ENCODE measurements around the gene ESPNL.

Gene ESPNL

DNA sequence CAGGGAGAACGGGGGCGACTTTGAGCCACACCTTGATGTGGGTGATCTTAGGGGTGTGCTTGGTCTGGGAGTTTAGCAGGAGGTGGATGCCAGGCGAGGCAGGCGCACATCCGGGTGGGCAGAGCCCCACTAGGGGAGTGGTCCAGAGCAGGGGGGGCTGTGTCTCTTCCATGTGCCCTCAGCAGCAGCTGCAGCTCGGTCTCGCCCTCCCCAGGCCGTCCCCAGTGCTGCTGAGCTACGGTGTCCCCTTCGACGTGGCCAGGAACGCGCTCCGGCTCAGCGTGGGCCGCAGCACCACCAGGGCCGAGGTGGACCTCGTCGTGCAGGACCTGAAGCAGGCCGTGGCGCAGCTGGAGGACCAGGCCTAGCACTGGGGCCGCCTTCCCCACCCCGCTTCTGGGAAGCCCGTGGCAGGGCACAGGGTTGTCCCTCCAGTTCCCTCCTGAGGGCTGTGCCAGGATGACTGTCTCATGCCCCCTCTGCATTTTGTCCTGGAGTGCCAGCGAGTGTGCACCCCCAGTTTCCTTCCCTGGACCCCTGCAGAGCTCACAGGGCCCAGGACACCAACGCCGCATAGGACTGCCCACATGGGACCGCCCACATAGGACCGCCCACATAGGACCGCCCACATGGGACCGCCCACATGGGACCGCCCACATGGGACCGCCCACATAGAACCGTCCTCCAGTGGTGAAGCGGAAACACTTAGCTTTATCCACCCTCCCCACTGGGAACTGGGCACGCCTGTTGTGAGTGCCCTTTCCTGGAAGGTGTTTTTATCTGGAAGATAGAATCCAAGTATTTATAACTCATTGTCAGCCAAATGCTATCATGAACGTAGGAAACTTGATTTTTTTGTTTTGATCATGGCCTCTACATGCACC lies 1.9 kb upstream of the ESPNL start:
- DNase-seq (ENCODE audit: low read depth in 1 of 2, low spot score in 1 of 2), result no peak

DNA sequence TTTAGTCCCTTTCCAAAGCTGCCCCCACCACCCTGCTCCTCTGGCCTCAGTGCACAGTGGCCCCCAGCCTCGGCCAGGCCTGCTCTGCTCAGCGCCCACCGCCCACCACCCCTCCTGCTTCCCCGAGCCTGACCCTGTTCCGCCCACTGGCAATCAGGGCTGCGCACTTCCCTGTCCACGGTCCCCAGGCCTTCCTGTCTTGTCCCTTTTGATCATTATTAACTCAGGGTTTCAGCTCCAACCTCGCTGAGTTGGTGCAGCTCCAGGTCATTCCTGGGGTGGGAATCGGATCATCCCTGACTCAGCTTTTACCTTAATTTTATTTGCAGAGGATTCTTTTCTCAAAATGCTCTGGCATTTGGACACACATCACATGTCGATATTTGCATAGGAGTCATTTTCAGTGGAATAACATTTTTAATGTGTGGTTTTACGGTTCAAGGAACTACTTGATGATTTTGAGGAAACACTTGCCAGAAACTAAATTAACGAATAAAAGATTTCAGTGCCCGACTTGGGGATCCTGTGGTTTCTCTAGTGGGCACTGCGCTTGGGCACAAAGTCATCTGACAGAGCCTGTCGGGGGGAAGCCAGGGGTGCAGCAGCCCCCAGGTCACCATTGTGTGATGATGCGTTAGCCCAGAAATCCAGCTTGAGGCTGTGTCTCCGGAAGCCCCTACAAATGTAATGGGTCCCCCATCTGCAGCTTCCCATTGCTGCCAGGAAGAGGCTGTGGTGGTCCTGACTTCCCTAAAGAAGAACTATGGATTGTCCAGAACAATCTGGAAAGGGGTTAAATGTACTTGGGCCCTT lies 1.0 kb upstream of the ESPNL start:
- DNase-seq (ENCODE audit: low read depth in 1 of 2, low spot score in 1 of 2), result no peak

DNA sequence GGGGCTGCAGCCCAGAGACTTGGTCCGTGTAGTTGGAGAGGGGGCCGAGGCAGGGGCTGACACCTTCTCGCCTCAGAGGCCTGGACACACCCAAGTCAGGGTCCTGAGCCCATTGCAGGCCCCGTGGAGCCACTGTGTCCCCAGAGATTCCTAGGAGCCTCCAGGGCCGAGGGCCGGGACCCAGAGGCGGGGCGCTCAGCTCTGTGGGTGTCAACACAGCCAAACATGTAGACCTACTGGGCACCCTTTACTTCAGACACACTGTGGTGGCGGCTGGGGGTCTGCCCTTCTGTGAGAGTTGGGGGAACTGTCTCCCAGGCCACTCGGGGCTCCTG lies 459 bp upstream of the ESPNL start:
- DNase-seq (ENCODE audit: low read depth in 1 of 2, low spot score in 1 of 2), result no peak

DNA sequence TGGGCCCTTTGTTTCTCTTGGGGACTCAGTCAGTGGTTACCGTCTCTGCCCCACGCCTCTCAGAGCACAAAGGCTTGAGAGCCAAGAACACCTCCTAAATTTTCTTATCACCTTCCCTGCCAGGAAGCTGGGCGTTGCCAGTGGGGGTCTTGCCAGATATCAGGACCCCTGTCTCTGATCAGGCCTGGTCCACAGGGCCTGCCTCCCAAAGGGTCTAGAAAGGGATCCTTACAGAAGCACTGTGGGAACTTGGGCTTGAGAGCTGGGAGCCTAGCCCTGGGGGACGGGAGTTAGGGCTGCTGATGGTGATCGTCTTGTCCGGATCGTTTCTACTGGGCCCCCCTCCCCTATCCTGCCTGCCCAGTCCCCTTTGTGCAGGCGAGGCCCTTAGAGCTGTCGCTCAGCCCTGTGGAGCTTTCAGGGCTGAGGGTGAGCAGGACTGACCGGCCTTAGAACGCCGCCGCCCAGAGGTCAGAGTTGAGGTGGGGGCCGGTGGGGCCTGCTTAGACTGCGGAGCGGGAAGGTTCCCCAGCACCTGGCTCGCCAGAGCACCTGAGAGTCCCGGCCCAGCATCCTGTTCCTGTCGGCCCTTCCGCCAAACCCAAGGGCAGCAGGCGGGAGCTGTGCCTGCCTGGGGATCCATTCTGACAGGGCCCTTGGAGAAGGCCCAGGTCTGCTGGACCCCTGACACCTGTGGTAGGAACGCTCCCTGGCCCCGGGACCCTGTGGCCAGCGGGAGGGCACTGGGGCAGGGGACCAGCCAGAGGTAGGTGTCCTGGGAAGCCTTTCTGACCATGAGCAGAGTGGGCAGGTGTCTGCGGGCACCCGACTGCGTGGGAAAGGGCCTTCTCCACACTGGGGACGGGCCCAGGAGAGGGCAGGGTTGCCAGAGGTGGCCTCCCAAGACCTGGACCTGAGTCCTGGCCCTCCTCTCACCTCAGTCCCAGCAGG lies 956 bp downstream of the ESPNL start:
- DNase-seq (ENCODE audit: low read depth in 1 of 2, low spot score in 1 of 2), result no peak

DNA sequence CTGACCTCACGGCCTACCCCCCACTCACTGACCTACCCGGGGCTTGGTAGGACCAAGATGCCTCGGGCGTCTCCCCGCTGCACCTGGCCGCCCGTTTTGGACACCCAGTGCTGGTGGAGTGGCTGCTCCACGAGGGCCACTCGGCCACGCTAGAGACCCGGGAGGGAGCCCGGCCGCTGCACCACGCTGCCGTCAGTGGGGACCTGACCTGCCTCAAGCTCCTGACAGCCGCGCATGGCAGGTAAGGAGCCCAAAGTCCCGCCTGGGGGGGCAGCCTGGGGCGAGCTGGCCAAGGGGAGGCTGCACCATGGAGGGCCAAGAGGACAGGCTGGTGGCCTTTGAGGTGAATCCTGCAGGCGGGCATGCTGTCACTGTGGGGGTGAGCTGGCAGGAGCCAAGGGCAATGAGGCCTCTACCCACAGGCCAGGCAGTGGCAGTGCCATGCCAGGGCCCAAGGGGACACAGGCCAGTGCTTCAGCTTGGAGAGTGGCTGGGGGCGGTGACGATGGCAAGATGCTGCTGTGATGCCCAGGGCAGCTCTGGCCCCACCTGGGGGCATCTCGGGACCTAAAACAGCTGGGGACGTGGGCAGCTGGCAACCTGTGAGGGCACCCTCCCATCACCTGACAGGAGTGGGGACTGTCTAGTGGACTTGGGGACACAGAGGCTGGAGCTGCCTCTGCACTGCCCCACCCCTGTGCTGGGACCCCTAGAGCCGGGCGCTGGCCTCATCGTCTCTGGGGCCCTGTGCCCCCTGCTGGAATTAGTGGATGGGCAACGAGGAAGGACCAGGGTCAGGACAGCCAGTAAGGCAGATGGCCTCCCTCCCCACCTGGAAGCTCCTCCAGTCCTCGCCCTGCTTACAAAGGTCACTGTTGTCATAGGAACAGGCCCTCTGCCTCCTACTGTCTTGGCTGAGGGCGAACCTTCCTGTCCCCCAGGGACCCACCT lies 2.0 kb downstream of the ESPNL start:
- no peak for DNase-seq (ENCODE audit: low read depth in 1 of 2, low spot score in 1 of 2)

DNA sequence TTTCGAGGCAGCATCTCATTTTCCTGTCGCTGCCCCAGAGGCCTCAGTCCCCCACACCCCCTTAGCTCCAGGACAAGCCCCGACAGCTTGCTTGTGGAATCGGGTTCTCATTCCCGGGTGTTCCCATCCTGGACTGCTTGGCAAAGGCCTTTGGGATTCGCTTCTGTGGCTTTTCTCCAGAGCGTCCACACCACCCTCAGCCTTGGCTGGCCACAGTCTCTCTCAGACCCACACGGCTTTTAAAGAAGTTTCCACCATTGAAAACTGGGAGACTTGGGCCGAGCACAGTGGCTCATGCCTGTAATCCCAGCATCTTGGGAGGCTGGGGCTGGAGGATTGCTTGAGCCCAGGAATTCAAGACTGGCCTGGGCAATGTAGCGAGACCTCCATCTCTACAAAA lies 2.7 kb downstream of the ESPNL start:
- no peak for DNase-seq (ENCODE audit: low read depth in 1 of 2, low spot score in 1 of 2)

DNA sequence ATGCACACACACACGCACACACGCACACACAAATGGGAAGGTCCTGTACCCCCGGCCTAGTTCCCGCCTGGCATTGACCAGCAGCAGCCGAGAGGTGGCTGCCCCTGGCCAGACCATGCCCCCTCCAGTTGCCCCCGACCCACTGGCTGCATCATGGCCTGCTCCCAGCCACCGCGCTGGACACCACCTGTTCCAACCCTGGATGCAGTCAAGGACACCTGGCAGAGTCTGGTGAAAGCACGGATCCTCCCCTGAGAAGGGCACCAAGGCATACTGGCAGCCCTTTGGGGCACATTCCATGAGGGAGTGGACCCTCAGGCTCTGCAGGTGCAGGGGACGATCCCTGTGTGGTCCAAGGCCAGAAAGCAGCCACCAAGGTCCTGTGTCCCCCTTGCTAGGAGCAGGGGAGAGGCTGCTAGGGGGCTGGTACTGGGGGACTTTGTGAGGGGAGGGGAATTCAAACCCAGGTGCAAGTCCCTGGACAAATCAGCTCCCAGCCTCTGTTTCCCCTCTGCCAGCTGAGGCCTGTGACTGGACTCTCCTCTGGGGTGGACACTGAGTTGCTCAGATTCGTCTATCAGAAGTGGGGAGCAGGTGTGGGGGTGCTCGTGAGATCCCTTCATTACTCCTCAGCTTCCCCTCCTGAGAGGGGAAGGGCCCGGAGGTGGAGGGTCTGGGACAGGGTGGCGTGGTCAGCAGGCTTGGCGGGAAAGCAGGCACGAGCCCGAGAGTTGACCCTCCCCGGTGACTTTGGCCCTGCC lies 3.5 kb downstream of the ESPNL start:
- DNase-seq (ENCODE audit: low read depth in 1 of 2, low spot score in 1 of 2), result no peak

DNA sequence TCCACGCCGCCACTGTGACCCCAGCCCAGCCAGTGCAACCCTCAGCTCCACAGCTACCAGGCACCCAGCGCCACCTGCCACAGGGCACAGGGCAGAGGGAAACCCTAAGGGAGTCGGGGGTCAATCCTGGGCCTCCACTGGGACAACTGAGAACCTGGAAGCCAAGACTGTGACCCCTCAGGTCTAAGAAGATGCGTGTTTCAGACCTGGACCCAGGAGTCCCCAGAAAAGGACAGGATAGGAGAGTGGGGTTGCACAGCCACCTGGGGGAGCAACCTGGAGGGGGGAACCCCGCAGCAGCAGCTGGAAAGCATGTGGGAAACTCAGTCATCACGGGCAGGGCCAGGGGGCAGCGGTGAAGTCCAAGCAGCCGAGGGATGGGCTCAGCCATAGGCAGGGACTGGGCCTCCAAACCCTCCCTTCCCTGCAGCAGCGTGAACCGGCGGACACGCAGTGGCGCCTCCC lies 4.1 kb downstream of the ESPNL start:
- DNase-seq (ENCODE audit: low read depth in 1 of 2, low spot score in 1 of 2), result no peak

DNA sequence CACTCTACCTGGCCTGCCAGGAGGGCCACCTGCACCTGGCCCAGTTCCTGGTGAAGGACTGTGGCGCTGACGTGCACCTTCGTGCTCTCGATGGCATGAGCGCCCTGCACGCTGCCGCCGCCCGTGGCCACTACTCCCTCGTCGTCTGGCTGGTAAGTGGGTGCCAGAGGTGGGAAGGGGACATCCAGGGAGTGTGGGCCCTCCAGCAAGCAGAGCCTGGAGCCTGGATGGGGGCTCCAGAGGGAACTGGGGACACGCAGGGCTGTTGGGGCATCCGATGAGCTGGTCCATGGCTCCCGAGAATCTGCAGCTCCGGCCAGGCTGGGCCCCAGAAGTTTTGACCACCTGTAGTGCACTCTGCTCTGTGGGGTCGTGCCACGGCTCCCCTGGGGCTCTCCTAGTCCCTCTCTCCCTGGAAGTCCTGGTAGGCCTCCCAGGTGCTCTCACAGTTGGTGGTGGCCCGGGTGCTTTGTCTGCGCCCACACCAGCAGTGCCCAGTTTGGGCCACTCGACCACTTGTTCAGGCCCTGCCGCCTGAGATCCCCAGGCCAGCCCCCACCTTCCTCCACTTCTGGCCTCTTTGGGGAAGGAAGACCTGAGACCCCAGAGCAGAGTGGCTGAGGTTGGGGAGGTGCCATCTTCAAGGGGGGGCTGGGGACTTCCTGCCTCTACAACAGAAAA lies 4.7 kb downstream of the ESPNL start:
- DNase-seq (ENCODE audit: low read depth in 1 of 2, low spot score in 1 of 2), result no peak

DNA sequence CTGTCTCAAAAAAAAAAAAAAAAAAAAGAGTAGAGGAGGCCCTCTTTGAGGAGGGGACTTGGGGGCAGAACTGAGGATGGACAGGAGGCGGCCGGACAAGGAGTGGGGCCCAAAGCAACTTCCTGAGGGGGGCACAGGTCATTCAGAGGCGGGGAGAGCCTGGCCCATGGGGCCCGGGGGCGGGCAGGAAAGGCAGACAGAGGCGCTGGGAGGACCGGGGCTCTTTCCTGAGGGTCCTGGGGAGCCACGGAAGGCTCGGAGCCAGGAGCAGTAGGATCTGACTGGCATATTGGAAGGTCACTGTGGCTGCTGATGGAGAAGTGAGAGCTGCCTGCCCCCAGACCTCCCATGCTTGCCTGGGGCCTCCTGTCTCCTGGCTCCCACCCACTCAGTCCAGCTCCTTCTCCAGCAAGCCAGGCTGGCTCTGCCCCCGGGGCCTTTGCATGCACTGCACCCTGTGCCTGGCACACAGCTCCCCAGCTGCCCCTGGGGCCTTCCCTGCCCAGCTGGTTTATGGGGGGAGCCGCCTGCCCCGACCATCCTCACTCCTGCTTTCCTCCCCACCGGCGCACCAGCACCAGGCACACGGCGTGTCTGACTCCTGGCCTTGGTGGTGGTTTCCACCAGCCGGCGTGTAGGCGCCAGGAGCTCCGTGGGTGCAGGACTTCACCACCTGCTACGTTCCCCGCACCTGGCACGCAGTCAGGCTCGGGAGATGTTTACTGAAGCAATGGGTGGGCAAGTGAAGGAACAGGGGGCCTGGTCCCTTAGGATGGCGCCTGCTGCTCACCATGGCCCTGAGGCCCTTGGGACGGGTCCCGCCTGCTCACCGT lies 5.6 kb downstream of the ESPNL start:
- no peak for DNase-seq (ENCODE audit: low read depth in 1 of 2, low spot score in 1 of 2)

DNA sequence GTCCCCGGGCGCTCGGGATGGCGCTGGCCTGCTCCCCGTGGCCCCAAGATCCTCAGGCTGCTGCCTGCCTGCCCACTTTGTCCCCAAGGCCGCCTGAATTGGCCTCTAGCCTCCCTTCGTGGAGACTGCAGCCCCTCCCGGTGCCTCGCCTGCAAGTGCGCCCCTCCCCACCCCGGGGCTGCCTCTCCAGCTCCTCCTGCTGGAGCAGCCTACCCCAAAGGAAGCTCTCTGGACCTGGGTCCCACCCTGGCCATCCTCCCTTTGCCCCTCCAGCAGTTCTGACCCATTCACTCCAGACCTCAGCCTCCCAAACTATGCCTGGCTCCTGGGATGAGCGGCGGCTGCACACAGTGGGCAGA lies 6.2 kb downstream of the ESPNL start:
- DNase-seq (ENCODE audit: low read depth in 1 of 2, low spot score in 1 of 2), result no peak

DNA sequence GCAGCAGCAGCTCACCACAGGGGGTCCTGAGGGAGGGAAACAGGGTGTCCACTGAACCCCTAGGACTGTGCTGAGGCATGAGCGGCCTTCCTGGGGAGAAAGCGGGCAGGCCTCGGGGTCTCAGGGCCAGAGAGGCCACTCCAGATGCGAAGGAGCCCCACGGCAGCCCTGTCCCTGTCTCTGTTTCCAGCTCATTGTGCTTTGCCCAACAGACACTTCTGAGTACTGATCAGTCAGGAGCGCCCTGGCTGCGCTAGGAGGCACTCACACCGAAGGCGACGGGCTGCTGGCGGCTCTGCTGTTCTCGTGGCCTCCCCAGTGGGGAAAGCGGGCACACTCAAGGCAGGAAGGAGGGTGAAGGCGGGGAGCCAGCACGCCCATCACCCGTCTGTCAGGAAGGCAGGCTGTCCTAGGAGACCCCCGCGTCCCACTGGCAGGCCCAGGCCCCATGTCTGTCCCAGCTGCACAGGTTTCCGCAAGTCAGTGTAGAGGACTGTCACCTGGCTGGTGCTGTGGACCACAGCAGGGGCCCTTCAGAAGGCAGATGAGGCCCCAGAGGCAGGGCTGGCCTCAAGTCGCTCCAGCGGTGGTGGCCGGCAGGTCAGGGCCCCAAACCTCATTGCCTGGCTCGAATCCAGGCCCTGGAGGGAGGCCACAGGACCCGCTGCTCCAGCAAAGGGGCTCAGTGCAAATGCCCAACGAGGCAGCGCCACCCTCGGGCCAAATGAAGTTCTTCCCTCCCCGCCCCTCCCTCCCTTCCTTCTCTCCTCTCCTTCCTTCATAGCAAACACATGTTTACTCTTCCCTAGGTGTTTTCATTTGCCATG lies 6.8 kb downstream of the ESPNL start:
- DNase-seq (ENCODE audit: low read depth in 1 of 2, low spot score in 1 of 2), result no peak

DNA sequence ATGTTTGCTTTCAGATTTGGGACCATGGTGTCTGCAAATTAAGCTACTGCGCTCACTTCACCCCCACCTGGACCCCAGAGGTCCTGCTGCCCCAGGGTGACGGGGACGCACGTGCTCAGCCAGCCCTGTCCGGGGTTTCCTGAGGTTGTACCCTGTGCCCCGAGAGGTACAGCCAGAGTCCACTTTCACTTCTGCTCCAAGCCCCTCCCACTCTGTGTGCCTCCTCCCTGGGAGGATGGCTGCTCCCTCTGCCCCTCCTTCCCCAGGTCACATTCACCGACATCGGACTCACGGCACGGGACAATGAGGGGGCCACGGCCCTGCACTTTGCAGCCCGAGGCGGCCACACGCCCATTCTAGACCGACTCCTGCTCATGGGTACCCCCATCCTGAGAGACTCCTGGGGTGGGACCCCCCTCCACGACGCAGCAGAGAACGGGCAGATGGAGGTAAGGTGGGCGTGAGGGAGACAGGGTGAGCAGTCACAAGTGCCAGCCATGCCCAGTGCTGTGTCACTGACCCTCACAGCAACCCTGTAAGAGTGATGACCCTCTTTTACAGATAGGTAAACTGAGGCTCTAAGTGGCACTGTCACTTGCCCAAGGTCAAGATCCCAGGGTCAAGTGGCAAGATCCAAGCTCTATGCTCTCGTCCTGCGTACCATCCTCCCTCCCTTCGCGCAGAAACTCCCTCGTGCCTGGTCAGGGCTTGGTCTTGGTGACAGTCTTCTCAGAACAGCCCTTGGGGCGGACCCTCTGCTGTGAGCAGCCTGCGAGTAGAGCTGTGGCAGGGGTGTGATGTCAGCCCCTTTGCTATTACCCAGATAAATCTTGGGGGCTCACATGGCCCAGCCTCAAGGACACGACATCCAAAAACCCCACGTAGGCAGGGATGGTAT lies 7.6 kb downstream of the ESPNL start:
- DNase-seq (ENCODE audit: low read depth in 1 of 2, low spot score in 1 of 2), result no peak

DNA sequence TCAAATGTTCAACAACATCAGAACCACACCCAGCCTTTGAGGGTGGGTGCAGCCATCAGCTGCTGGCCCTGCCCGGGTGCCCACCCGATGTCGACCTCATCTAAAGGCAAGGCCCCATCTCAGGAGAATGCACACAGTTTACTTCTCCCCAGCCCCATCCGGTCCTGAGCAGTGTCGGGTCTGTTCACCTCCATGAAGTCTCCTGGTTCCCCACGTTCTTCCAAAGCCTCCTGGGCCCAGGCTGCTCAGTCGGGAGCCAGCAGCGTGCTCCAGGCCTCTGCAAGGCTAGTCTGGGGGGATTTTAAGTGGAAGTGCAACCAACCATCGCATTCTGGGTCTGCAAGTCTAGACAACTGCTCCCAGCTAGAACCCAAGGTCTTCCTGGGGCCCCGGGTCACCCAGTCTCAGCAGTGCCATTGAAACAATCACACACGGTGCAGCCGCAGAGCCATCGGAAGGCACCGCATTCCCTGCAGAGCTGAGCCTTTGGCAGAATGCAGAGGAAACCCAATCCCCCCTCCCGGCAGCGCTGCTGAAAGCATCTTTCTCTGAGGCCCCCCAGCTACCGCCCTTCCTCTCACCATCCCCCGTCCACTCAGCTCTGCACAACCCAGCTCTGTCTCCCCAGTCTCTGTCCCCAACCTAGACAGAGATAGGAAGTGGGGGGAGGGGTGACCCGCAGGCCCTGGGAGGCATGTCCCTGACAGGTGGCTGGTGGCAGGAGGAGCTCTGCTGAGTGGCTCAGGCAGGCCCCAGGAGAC lies 8.5 kb downstream of the ESPNL start:
- DNase-seq (ENCODE audit: low read depth in 1 of 2, low spot score in 1 of 2), result no peak

DNA sequence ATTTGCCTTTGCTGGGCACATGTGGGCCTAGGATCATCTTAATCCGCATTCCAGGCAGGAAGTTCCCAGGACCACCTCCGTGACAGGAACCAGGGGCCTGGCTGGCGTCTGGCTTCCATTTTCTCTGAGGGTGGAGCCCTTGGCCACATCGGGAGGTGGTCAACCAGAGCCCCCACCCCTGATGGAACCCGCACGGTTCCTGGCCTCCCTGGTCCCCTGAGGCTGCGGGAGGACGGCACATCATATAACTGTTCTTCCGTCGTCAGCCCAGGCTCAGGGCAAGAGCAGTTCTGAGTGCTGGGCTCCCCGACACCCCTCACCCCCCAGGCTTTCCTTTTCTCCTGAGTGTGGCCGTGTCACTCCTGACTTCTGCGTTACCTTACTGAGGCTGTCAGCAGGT lies 13.5 kb downstream of the ESPNL start:
- DNase-seq (ENCODE audit: low read depth in 1 of 2, low spot score in 1 of 2), result no peak
